SJSA1 (cell line): ENCODE results near the gene ZDHHC20. TPM values are rescaled to one million over a fixed set of nuclear protein-coding genes. Genes with fewer than 3 reads are reported as not detected.
"Not testable (repeated sequence)": the region's sequence is repeated elsewhere in the genome, so short reads cannot be mapped to it uniquely, and the experiment has no call there.

ENCODE experiments used
- DNase-seq, 2 experiments: peaks; one replicate each; pipeline ENCODE4 v3.0.0-alpha.2; 2015 to 2020; ENCODE audit warnings: low spot score in 2 of 2, low read depth in 1 of 2
- H3K27ac ChIP-seq: fragments of 250-450 bp; sonication (Bioruptor Pico); 2 replicates; pipeline ENCODE4 v1.5.1; 2020; ENCODE audit warnings: mild to moderate bottlenecking, moderate library complexity
- H3K27me3 ChIP-seq: fragments of 250-450 bp; sonication (Bioruptor Pico); replicated peaks from 2 replicates; pipeline ENCODE4 v1.5.1; 2020; ENCODE audit warnings: mild to moderate bottlenecking, moderate library complexity
- H3K36me3 ChIP-seq: fragments of 250-450 bp; sonication (Bioruptor Pico); 2 replicates; pipeline ENCODE4 v1.5.1; 2020; ENCODE audit warnings: mild to moderate bottlenecking
- H3K4me1 ChIP-seq: fragments of 250-450 bp; sonication (Bioruptor Pico); replicated peaks from 2 replicates; pipeline ENCODE4 v1.6.1; 2021; ENCODE audit warnings: mild to moderate bottlenecking
- H3K4me3 ChIP-seq: fragments of 250-450 bp; sonication (Bioruptor Pico); 2 replicates; pipeline ENCODE4 v1.5.1; 2020; ENCODE audit warnings: mild to moderate bottlenecking
- H3K9me3 ChIP-seq: fragments of 250-450 bp; sonication (Bioruptor Pico); replicated peaks from 2 replicates; pipeline ENCODE4 v1.5.1; 2020; ENCODE audit warnings: mild to moderate bottlenecking
- total RNA-seq: library from RNA; depleted of rRNA; stranded (reverse); fragments of >200 nt; shearing (Covaris generic); gene quantifications from 2 replicates; pipeline ENCODE4 v1.2.3, GENCODE V29; 2014

The ZDHHC20 gene
- total RNA-seq, 1 experiment from 2014 or later = 67.6 TPM

DNA sequence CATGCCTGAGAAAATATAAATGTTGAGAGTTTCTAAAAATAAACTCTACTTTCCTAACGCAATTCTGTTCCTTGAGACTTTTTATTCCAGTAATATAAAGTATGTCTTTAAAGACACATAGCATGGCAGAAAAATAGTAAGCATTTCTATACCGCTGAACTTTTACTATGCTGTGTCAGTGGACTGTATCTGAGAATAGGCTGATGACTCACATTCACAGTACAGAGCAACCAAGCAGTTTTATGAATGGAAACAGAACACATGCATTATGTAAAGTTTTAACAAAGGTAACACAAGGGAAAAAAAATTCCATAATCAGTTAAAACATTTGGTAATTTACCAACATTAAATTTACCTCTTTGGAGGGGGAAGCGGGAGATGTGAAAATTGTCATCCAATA is 38.4 kb downstream of the ZDHHC20 start:
- Histone ChIP-seq H3K9me3 (no peaks in the 10 kb centered on the region), H3K36me3 (no peaks in the 10 kb centered on the region), H3K27ac (no peak overlapping the region), H3K4me3 (no peak overlapping the region), H3K27me3 (no peaks in the 10 kb centered on the region), H3K4me1 (peaks cover 6% of the 10 kb centered on the region; the same call in 1 of the 2 replicates)
- no peak for DNase-seq

GRCh38 chr13:21413013-21413412 is 46.1 kb downstream of the ZDHHC20 start:
- H3K4me1 ChIP-seq = peaks cover 17% of the 10 kb centered on the region
- no peak overlapping the region for H3K4me3 ChIP-seq
- no peaks in the 10 kb centered on the region for H3K9me3 ChIP-seq
- no peaks in the 10 kb centered on the region for H3K27me3 ChIP-seq
- DNase-seq = no peak
- H3K27ac ChIP-seq = 0 out of 2 replicates have a peak overlapping the region, but pooled peaks have one; percentile 24
- H3K36me3 ChIP-seq = peaks cover 36% of the 10 kb centered on the region

- Histone ChIP-seq H3K4me1 (peaks cover 17% of the 10 kb centered on the region), H3K36me3 (peaks cover 36% of the 10 kb centered on the region)
- H3K4me3 ChIP-seq, H3K27ac ChIP-seq, H3K9me3 ChIP-seq, H3K27me3 ChIP-seq: not testable (repeated sequence)
- DNase-seq = peak; percentile 46 to 73
These were observed 48.6 kb downstream of the ZDHHC20 start for GRCh38 chr13:21410453-21410852.

DNA sequence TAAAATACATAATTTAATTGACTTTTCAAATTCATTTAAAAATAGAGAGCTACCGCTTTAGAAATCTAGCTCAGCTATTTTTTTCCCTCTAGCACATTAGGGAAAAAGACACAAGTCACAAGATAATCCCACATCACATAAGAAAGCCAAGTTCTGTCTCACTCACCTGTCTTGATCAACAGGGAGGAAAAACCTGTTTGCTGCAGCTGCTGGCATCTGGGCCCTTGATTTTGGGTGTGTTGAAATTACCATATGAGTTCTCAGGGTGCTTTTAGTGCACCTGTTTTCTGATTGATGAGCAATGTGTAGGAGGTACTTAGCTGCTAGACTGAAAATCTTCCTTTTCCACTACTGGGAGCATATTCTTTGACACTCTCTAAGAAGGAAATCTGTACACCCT is 53.8 kb downstream of the ZDHHC20 start:
- Histone ChIP-seq H3K4me3 (no peak overlapping the region), H3K27ac (no peak overlapping the region), H3K4me1 (peaks cover 25% of the 10 kb centered on the region), H3K36me3 (peaks cover 16% of the 10 kb centered on the region), H3K9me3 (no peaks in the 10 kb centered on the region), H3K27me3 (no peaks in the 10 kb centered on the region)
- DNase-seq = no peak

DNA sequence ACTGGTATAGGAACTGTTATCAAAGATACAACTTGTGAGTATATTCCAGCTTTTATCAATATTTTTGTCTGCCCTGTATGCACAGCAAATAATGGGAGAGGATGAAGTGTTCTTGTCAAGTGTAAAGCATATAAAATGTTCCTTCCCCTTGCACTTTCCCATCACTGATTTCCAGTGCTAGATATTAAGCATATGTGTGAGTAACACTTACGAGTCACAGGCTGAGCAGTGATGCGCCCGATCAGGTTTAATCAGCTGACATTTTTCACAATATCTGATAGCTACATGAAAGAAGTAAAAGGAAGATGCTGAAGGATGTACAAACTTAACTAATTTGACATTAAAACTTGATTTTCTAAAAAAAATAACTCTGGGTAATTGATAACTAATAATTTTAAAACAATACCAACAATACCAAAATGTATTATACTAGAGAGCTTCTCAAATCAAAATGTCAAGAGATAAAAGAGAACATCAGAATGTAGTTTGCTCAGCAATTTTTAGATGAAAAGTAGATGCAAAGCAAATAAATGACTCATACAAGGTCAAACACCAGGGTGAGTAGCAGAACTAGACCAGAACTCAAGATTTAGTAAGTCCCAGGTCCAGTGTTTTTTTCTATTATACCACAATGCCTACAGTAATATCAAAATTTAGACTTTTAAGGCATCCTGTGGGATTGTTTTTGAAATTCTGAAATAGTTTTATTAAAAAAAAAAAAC is 56.4 kb downstream of the ZDHHC20 start:
- Histone ChIP-seq H3K27ac (no peak overlapping the region), H3K4me1 (peaks cover 22% of the 10 kb centered on the region), H3K36me3 (0 out of 2 replicates have a peak, but pooled peaks cover 4% of the 10 kb centered on the region), H3K4me3 (no peak overlapping the region), H3K9me3 (no peaks in the 10 kb centered on the region), H3K27me3 (no peaks in the 10 kb centered on the region)
- DNase-seq = no peak

DNA sequence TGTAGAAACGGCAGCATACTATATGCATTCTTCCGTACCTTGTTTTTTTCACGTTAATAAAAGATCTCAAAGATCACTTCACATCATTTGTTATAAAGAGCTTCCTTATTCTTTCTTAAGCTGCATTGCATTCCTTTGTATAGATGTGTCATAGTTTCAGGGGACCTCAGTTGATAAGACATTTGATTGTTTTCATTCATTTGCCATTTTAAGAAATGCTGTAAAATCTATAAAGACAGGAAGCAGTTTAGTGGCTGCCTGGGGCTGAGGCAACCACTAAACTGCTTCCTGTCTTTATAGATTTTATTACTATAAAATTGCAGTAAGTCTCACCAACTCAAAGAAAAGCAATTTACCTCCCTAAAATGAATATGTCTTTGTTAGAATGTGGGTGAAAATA is 59.4 kb downstream of the ZDHHC20 start:
- H3K4me1 ChIP-seq = peaks cover 22% of the 10 kb centered on the region
- H3K9me3 ChIP-seq = no peaks in the 10 kb centered on the region
- H3K36me3 ChIP-seq = 0 out of 2 replicates have a peak, but pooled peaks cover 7% of the 10 kb centered on the region
- peak overlapping the region; percentile 34 for H3K27ac ChIP-seq
- H3K4me3 ChIP-seq = no peak overlapping the region
- DNase-seq = peak in 1 of 2 experiments; percentile 25
- no peaks in the 10 kb centered on the region for H3K27me3 ChIP-seq

DNA sequence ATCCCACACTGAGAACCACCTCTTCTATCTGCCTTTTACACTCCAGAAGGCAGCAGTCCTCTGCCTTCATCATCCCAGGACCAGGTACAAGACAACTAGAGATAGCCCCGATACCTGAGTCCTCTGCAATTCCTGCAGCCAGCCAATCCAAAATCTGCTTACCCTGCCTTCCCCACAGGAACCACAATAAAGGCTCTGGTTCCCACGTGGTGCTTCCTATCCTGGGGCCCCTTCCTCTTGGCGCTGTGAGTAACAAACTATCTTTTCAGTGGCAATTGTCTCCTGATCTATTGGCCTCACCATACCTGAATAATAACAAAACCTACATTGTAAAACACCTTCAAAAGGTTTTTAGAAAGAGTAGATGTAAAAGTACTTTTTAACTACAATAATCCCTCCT is 63.1 kb downstream of the ZDHHC20 start:
- H3K27ac ChIP-seq = no peak overlapping the region
- 0 out of 2 replicates have a peak, but pooled peaks cover 9% of the 10 kb centered on the region for H3K36me3 ChIP-seq
- no peak overlapping the region for H3K4me3 ChIP-seq
- no peak for DNase-seq
- H3K4me1 ChIP-seq = 0 out of 2 replicates have a peak, but pooled peaks cover 6% of the 10 kb centered on the region
- H3K27me3 ChIP-seq = no peaks in the 10 kb centered on the region
- H3K9me3 ChIP-seq = no peaks in the 10 kb centered on the region

- DNase-seq = no peak
- no peak overlapping the region for H3K4me3 ChIP-seq
- H3K9me3 ChIP-seq = peaks cover 3% of the 10 kb centered on the region; the same call in 1 of the 2 replicates
- no peaks in the 10 kb centered on the region for H3K27me3 ChIP-seq
- H3K27ac ChIP-seq = no peak overlapping the region
- H3K4me1 ChIP-seq = no peaks in the 10 kb centered on the region
- peaks cover 33% of the 10 kb centered on the region for H3K36me3 ChIP-seq
These were observed 70.0 kb downstream of the ZDHHC20 start for GRCh38 chr13:21389124-21389523.

GRCh38 chr13:21385710-21386109 is 73.4 kb downstream of the ZDHHC20 start:
- Histone ChIP-seq H3K27me3 (no peaks in the 10 kb centered on the region), H3K4me3 (no peak overlapping the region), H3K36me3 (peaks cover 46% of the 10 kb centered on the region), H3K4me1 (no peaks in the 10 kb centered on the region), H3K9me3 (peaks cover 3% of the 10 kb centered on the region; the same call in 1 of the 2 replicates), H3K27ac (no peak overlapping the region)
- no peak for DNase-seq

DNA sequence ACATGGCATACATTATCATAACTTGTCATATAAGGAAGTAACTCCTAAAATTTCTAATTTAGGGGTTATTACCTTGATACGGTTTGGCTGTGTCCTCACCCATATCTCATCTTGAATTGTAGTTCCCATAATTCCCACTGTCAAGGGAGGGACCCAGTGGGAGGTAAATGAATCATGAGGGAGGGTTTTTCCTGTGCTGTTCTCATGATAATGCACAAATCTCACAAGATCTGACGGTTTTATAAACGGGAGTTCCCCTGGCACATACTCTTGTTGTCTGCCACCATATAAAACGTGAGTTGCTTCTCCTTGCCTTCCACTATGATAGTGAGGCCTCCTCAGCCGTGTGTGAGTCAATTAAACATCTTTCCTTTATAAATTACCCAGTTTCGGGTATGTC is 76.0 kb downstream of the ZDHHC20 start:
- H3K27ac ChIP-seq = no peak overlapping the region
- no peaks in the 10 kb centered on the region for H3K4me1 ChIP-seq
- peaks cover 3% of the 10 kb centered on the region; the same call in 1 of the 2 replicates for H3K9me3 ChIP-seq
- H3K27me3 ChIP-seq = no peaks in the 10 kb centered on the region
- no peak for DNase-seq
- peaks cover 40% of the 10 kb centered on the region for H3K36me3 ChIP-seq
- H3K4me3 ChIP-seq = no peak overlapping the region

GRCh38 chr13:21376998-21377985 is 81.8 kb downstream of the ZDHHC20 start:
- peaks cover 17% of the 10 kb centered on the region for H3K36me3 ChIP-seq
- H3K27me3 ChIP-seq, H3K4me1 ChIP-seq, H3K27ac ChIP-seq, DNase-seq, H3K9me3 ChIP-seq, H3K4me3 ChIP-seq: not testable (repeated sequence)

GRCh38 chr13:21372530-21372929 is 86.6 kb downstream of the ZDHHC20 start:
- peaks cover 3% of the 10 kb centered on the region; the same call in 1 of the 2 replicates for H3K36me3 ChIP-seq
- no peak overlapping the region for H3K27ac ChIP-seq
- no peaks in the 10 kb centered on the region for H3K9me3 ChIP-seq
- no peak overlapping the region for H3K4me3 ChIP-seq
- H3K27me3 ChIP-seq = no peaks in the 10 kb centered on the region
- H3K4me1 ChIP-seq = no peaks in the 10 kb centered on the region
- no peak for DNase-seq

DNA sequence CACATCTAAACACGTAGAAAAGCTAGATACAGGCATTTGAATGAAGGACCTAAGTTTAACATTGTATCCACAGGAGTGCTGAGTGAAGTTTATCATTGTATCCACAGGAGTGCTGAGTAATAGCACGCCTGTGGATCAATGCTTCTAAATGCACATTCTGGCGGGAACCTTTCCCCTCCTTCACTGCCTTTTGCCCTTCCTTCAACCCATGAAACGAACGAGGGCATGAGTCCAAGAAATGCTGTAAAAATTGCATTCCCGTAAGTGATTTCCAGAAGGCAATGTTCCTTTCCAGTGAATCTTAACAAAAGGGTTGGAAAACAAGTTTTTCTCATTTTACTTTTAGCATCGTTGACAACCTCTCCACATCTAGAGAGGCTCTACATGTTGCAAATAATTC is 88.1 kb downstream of the ZDHHC20 start:
- Histone ChIP-seq H3K4me1 (no peaks in the 10 kb centered on the region), H3K4me3 (no peak overlapping the region), H3K27ac (no peak overlapping the region), H3K27me3 (no peaks in the 10 kb centered on the region), H3K36me3 (no peaks in the 10 kb centered on the region), H3K9me3 (no peaks in the 10 kb centered on the region)
- DNase-seq = no peak

DNA sequence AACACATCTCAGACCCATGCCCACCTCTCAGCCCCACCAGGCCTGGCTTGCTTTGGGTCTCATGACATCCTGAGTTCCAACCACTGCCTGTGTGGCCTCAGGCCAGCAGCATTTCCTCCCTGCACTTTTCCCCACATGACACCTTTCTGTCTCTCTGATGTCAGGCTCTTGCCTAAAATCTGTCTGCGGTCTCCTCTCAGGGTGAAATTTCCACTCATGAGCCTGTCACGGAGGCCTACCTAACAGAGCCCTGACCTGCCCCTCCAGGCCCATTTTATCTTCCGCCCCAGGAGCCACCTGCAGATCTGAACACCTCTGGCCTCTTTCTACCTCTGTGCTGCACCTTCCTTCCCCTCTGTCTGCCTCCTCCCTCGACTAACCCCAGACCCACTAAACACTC is 93.5 kb downstream of the ZDHHC20 start:
- H3K27ac ChIP-seq = no peak overlapping the region
- DNase-seq = no peak
- H3K4me1 ChIP-seq = no peaks in the 10 kb centered on the region
- no peaks in the 10 kb centered on the region for H3K27me3 ChIP-seq
- H3K36me3 ChIP-seq = no peaks in the 10 kb centered on the region
- H3K9me3 ChIP-seq = no peaks in the 10 kb centered on the region
- no peak overlapping the region for H3K4me3 ChIP-seq
